Karpas-422 (cell line): ENCODE measurements around the gene PRPH2. TPM values are rescaled to one million over a fixed set of nuclear protein-coding genes. Genes with fewer than 3 reads are reported as not detected.
A peak's percentile ranks its signal among the peaks of the same experiment; 100 is the strongest.

ENCODE experiments used
- DNase-seq: peaks from one replicate; pipeline ENCODE4 v3.0.0-alpha.2; 2015
- H2AFZ ChIP-seq: fragments of 200-600 bp; sonication (generic); 2 replicates; pipeline ENCODE4 v1.6.1; 2014; ENCODE audit warnings: antibody characterized with exemption, low read length, mixed read lengths
- H3K27ac ChIP-seq: fragments of 200-600 bp; sonication (generic); 2 replicates; pipeline ENCODE4 v1.5.1; 2014; ENCODE audit warnings: mild to moderate bottlenecking, low read length, moderate library complexity
- H3K27me3 ChIP-seq: fragments of 200-600 bp; sonication (generic); 2 replicates; pipeline ENCODE4 v1.6.1; 2014; ENCODE audit warnings: low read length, mixed read lengths
- H3K36me3 ChIP-seq: fragments of 200-600 bp; sonication (generic); 2 replicates; pipeline ENCODE4 v1.6.1; 2014; ENCODE audit warnings: low read length, mixed read lengths; ENCODE audit not compliant: insufficient read depth
- H3K4me1 ChIP-seq: fragments of 200-600 bp; sonication (generic); 2 replicates; pipeline ENCODE4 v1.6.1; 2014; ENCODE audit warnings: mild to moderate bottlenecking, low read length, mixed read lengths
- H3K4me2 ChIP-seq: fragments of 200-600 bp; sonication (generic); 2 replicates; pipeline ENCODE4 v1.6.1; 2014; ENCODE audit warnings: low read length, low read depth, mild to moderate bottlenecking; ENCODE audit not compliant: poor library complexity, severe bottlenecking
- H3K4me3 ChIP-seq: fragments of 200-600 bp; sonication (generic); 2 replicates; pipeline ENCODE4 v1.5.1; 2014; ENCODE audit warnings: mild to moderate bottlenecking, antibody characterized with exemption, low read length, mixed read lengths
- H3K79me2 ChIP-seq: fragments of 200-600 bp; sonication (generic); 2 replicates; pipeline ENCODE4 v1.6.1; 2014; ENCODE audit warnings: mild to moderate bottlenecking, low read length, mixed read lengths
- H3K9ac ChIP-seq: fragments of 200-600 bp; sonication (generic); 2 replicates; pipeline ENCODE4 v1.6.0; 2014; ENCODE audit warnings: low read length
- H3K9me2 ChIP-seq: fragments of 200-600 bp; sonication (generic), shearing (Covaris generic); replicated peaks from 2 replicates; pipeline ENCODE4 v1.6.0; 2014; ENCODE audit warnings: mild to moderate bottlenecking, low read length, moderate library complexity; ENCODE audit not compliant: insufficient read depth
- H3K9me3 ChIP-seq: fragments of 300-700, 200-600 bp; sonication (generic); 2 replicates; pipeline ENCODE4 v1.6.1; 2014; ENCODE audit warnings: low read length, mixed read lengths
- H4K20me1 ChIP-seq: fragments of 200-600 bp; sonication (generic); 2 replicates; pipeline ENCODE4 v1.6.1; 2014; ENCODE audit warnings: mild to moderate bottlenecking, antibody characterized with exemption, low read length, low read depth; ENCODE audit not compliant: insufficient read depth
- total RNA-seq: library from RNA; depleted of rRNA; stranded (reverse); fragments of >200 nt; shearing (Covaris generic); gene quantifications from 2 replicates; pipeline ENCODE4 v1.2.3, GENCODE V29; 2014; ENCODE audit warnings: low replicate concordance; rRNA removed

PRPH2 gene, protein sequence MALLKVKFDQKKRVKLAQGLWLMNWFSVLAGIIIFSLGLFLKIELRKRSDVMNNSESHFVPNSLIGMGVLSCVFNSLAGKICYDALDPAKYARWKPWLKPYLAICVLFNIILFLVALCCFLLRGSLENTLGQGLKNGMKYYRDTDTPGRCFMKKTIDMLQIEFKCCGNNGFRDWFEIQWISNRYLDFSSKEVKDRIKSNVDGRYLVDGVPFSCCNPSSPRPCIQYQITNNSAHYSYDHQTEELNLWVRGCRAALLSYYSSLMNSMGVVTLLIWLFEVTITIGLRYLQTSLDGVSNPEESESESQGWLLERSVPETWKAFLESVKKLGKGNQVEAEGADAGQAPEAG
- total RNA-seq = not detected in 2 replicates

- Histone ChIP-seq H4K20me1 (no peaks in the 10 kb centered on the region), H3K9me3 (no peaks in the 10 kb centered on the region), H3K36me3 (no peaks in the 10 kb centered on the region), H3K4me2 (no peak within 1 kb of the TSS), H3K4me3 (no peak within 1 kb of the TSS), H3K9ac (no peak within 1 kb of the TSS), H3K27ac (no peak within 1 kb of the TSS), H3K4me1 (peaks cover 24% of the 10 kb centered on the region), H2AFZ (no peak within 1 kb of the TSS), H3K27me3 (no peaks in the 10 kb centered on the region), H3K79me2 (no peaks in the 10 kb centered on the region), H3K9me2 (no peaks in the 10 kb centered on the region)
- no peak for DNase-seq
Measured at GRCh38 chr6:42722497-42722896, at the start of gene PRPH2. Gene PRPH2, minus strand, starts transcription at chr6:42722597. Its CDS starts 263 bp downstream, at chr6:42722334.

DNA sequence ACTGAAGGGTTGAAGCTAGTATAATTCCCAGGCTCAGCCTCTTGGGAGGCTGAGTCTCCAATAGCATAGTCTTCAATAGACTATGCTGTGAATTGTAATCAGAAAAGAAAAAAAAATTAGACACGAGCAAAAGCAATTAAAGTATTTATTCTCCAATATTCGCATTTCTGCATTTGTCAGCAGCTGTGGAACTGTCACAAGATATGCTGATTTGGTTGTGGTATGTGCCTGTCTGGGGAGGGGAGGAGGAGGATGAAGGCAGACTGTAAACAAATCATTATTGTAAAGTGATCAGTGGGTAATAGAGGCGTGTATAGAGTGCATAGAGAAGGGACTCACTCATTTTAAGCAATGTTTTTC, 49.3 kb upstream of the PRPH2 start:
- Histone ChIP-seq H3K9me3 (no peaks in the 10 kb centered on the region), H3K9me2 (no peaks in the 10 kb centered on the region), H3K36me3 (no peaks in the 10 kb centered on the region), H3K27ac (peak overlapping the region; percentile 98), H3K27me3 (no peaks in the 10 kb centered on the region), H3K4me3 (peak overlapping the region; percentile 70), H3K4me2 (peak overlapping the region; percentile 94), H3K9ac (peak overlapping the region; percentile 72), H3K4me1 (peaks cover 50% of the 10 kb centered on the region), H4K20me1 (no peaks in the 10 kb centered on the region), H2AFZ (no peak overlapping the region), H3K79me2 (peaks cover 8% of the 10 kb centered on the region)
- peak; percentile 78 for DNase-seq

- Histone ChIP-seq H2AFZ (no peak overlapping the region), H3K9me3 (no peaks in the 10 kb centered on the region), H3K27me3 (no peaks in the 10 kb centered on the region), H3K9me2 (no peaks in the 10 kb centered on the region), H3K4me3 (no peak overlapping the region), H4K20me1 (no peaks in the 10 kb centered on the region), H3K79me2 (peaks cover 8% of the 10 kb centered on the region), H3K27ac (peak overlapping the region; percentile 7; the same call in 1 of the 2 replicates), H3K4me1 (peaks cover 36% of the 10 kb centered on the region), H3K9ac (no peak overlapping the region), H3K36me3 (no peaks in the 10 kb centered on the region), H3K4me2 (no peak overlapping the region)
- no peak for DNase-seq
Measured at GRCh38 chr6:42769836-42770235, 47.4 kb upstream of the PRPH2 start.

- Histone ChIP-seq H3K9ac (no peak overlapping the region), H3K79me2 (peaks cover 8% of the 10 kb centered on the region), H3K4me2 (no peak overlapping the region), H3K9me3 (no peaks in the 10 kb centered on the region), H4K20me1 (no peaks in the 10 kb centered on the region), H3K27me3 (no peaks in the 10 kb centered on the region), H3K4me1 (peaks cover 28% of the 10 kb centered on the region), H3K27ac (no peak overlapping the region), H2AFZ (no peak overlapping the region), H3K36me3 (no peaks in the 10 kb centered on the region), H3K4me3 (no peak overlapping the region), H3K9me2 (no peaks in the 10 kb centered on the region)
- no peak for DNase-seq
Measured at GRCh38 chr6:42769051-42769450, 46.7 kb upstream of the PRPH2 start.

- no peaks in the 10 kb centered on the region for H3K27me3 ChIP-seq
- H3K9me2 ChIP-seq = no peaks in the 10 kb centered on the region
- no peak overlapping the region for H3K27ac ChIP-seq
- no peak overlapping the region for H2AFZ ChIP-seq
- no peak for DNase-seq
- H3K4me1 ChIP-seq = peaks cover 8% of the 10 kb centered on the region
- no peak overlapping the region for H3K4me2 ChIP-seq
- no peak overlapping the region for H3K4me3 ChIP-seq
- no peaks in the 10 kb centered on the region for H3K79me2 ChIP-seq
- H3K36me3 ChIP-seq = no peaks in the 10 kb centered on the region
- no peak overlapping the region for H3K9ac ChIP-seq
- H4K20me1 ChIP-seq = no peaks in the 10 kb centered on the region
- no peaks in the 10 kb centered on the region for H3K9me3 ChIP-seq
Measured at GRCh38 chr6:42766163-42766670, 43.8 kb upstream of the PRPH2 start.

DNA sequence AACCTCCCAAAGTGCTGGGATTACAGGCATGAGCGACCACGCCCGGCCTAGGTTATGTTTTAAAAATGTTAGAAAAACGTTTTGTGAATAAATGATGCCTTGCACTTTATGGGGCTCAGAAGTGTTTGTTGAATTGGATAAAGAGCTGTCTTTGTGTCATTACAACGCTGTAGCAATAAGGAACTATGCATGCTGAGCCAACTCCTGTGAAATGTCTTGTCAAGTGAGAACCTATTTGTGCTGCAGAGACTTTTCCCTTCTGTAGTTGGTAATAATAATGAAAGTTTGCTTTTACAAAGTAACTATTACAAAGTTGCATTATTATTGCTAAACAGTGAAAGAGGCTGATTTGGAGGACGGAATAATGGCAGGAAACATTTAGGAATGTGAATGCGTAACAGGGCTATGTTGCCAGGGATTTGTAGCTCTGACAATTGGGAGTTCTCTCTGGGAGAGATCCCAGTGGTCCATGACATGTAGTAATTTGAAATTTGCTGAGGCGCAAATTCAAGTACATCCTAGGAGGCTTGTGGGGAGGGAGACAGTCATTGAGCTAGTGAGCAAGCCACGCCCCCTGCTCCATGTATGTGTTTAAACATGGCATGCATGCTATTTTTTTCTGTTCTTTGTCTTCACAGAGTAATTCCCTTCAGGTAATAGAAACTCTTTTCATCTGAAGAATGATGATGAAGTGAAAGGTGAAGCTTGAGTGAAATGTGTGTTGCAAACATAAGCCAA, 42.7 kb upstream of the PRPH2 start:
- H3K79me2 ChIP-seq = no peaks in the 10 kb centered on the region
- no peak overlapping the region for H3K27ac ChIP-seq
- no peaks in the 10 kb centered on the region for H3K9me2 ChIP-seq
- H4K20me1 ChIP-seq = no peaks in the 10 kb centered on the region
- H3K4me1 ChIP-seq = no peaks in the 10 kb centered on the region
- no peak overlapping the region for H3K4me3 ChIP-seq
- no peaks in the 10 kb centered on the region for H3K36me3 ChIP-seq
- no peak for DNase-seq
- H2AFZ ChIP-seq = no peak overlapping the region
- no peaks in the 10 kb centered on the region for H3K27me3 ChIP-seq
- no peaks in the 10 kb centered on the region for H3K9me3 ChIP-seq
- no peak overlapping the region for H3K4me2 ChIP-seq
- no peak overlapping the region for H3K9ac ChIP-seq

GRCh38 chr6:42762950-42763349, 40.6 kb upstream of the PRPH2 start:
- no peak overlapping the region for H3K27ac ChIP-seq
- no peaks in the 10 kb centered on the region for H3K4me1 ChIP-seq
- no peaks in the 10 kb centered on the region for H3K9me3 ChIP-seq
- no peaks in the 10 kb centered on the region for H4K20me1 ChIP-seq
- H3K4me3 ChIP-seq = no peak overlapping the region
- no peak overlapping the region for H3K4me2 ChIP-seq
- no peaks in the 10 kb centered on the region for H3K79me2 ChIP-seq
- H3K36me3 ChIP-seq = no peaks in the 10 kb centered on the region
- H3K9ac ChIP-seq = no peak overlapping the region
- no peaks in the 10 kb centered on the region for H3K27me3 ChIP-seq
- DNase-seq = no peak
- H3K9me2 ChIP-seq = no peaks in the 10 kb centered on the region
- no peak overlapping the region for H2AFZ ChIP-seq

DNA sequence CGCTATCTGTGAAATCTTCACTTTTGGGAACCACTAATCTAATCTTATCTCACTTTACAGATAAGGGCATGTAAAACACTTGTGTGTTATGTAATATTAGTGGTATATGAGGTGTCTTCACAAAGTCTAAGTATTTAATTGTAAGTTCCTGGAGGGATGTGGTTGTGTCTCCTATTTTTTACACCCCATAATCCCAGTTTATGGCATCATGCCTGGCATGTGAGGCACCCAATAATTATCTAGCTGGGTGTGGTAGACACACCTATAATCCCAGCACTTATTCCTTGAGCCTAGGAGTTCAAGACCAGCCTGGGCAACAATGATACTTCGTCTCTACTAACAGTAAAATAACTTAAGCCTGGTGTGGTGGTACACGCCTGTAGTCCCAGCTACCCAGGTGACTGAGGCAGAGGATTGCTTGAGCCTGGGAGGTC, 40.0 kb upstream of the PRPH2 start:
- Histone ChIP-seq H3K4me3 (no peak overlapping the region), H3K9ac (no peak overlapping the region), H3K9me3 (no peaks in the 10 kb centered on the region), H2AFZ (no peak overlapping the region), H3K9me2 (no peaks in the 10 kb centered on the region), H3K4me1 (no peaks in the 10 kb centered on the region), H3K27me3 (no peaks in the 10 kb centered on the region), H3K4me2 (no peak overlapping the region), H3K27ac (no peak overlapping the region), H3K36me3 (no peaks in the 10 kb centered on the region), H3K79me2 (no peaks in the 10 kb centered on the region), H4K20me1 (no peaks in the 10 kb centered on the region)
- no peak for DNase-seq
